PC-3 (cell line): ENCODE data around the gene SLC35A4. TPM values are rescaled to one million over a fixed set of nuclear protein-coding genes. Genes with fewer than 3 reads are reported as not detected.

Experiments
- ATAC-seq: fragments of 200-7000 bp; cut with Tn5 transposase; 2 replicates; pipeline ENCODE4 v1.9.1; 2020; ENCODE audit warnings: mild to moderate bottlenecking, moderate library complexity
- BruUV-seq: library from RNA; stranded (reverse); fragments of 400-500 nt; replicated peaks from 2 replicates; lab custom pipeline; 2021; lab: Mats Ljungman, UMichigan
- CTCF ChIA-PET: fragments of 300-600 bp; sonication (Branson Sonifier 250); formaldehyde crosslinking; loops from one replicate; lab custom pipeline; 2022; ENCODE audit warnings: antibody characterized with exemption; lab: Charles Lee
- POLR2A ChIA-PET: fragments of 300-600 bp; sonication (Branson Sonifier 250); formaldehyde crosslinking; loops from one replicate; lab custom pipeline; 2022; ENCODE audit warnings: antibody characterized with exemption; ENCODE audit not compliant: unreplicated experiment; lab: Charles Lee
- DNase-seq: peaks from one replicate; pipeline ENCODE4 v3.0.0-alpha.2; 2015
- H2AFZ ChIP-seq: fragments of 300-600 bp; sonication (generic); 2 replicates; pipeline ENCODE4 v1.6.0; 2016; ENCODE audit warnings: antibody characterized with exemption, low read length
- H3F3A ChIP-seq: fragments of 300-600 bp; sonication (generic); one replicate; pipeline ENCODE4 v1.6.0; 2017; ENCODE audit warnings: antibody characterized with exemption, low read length, control low read depth, mild to moderate bottlenecking; ENCODE audit not compliant: unreplicated experiment
- H3K27ac ChIP-seq: fragments of 300-600 bp; sonication (generic); 2 replicates; pipeline ENCODE4 v1.5.1; 2016; ENCODE audit warnings: mild to moderate bottlenecking, low read length
- H3K27me3 ChIP-seq: fragments of 300-600 bp; sonication (generic); 2 replicates; pipeline ENCODE4 v1.6.1; 2016; ENCODE audit warnings: low read length, mixed read lengths
- H3K36me3 ChIP-seq: fragments of 300-600 bp; sonication (generic); 2 replicates; pipeline ENCODE4 v1.6.1; 2016; ENCODE audit warnings: low read depth, mixed run types, low read length, mixed read lengths
- H3K4me1 ChIP-seq: fragments of 300-600 bp; sonication (generic); 2 replicates; pipeline ENCODE4 v1.5.1; 2016; ENCODE audit warnings: low read length; ENCODE audit not compliant: insufficient read depth
- H3K4me2 ChIP-seq: fragments of 300-600 bp; sonication (generic); 2 replicates; pipeline ENCODE4 v1.6.0; 2016; ENCODE audit warnings: low read length
- H3K4me3 ChIP-seq: fragments of 300-600 bp; sonication (generic); 2 replicates; pipeline ENCODE4 v1.5.1; 2016; ENCODE audit warnings: mild to moderate bottlenecking, low read length, mixed read lengths
- H3K79me2 ChIP-seq: fragments of 300-600 bp; sonication (generic); 2 replicates; pipeline ENCODE4 v1.6.1; 2017; ENCODE audit warnings: low read length, mixed read lengths
- H3K9ac ChIP-seq: fragments of 300-600 bp; sonication (generic); 2 replicates; pipeline ENCODE4 v1.6.0; 2016; ENCODE audit warnings: mild to moderate bottlenecking, low read length
- H3K9me2 ChIP-seq: fragments of 300-600 bp; sonication (generic); replicated peaks from 2 replicates; pipeline ENCODE4 v1.6.1; 2016; ENCODE audit warnings: mixed run types, low read length, mixed read lengths
- H3K9me3 ChIP-seq: fragments of 300-600 bp; sonication (generic); 2 replicates; pipeline ENCODE4 v1.6.1; 2016; ENCODE audit warnings: low read length, mixed read lengths
- H4K20me1 ChIP-seq: fragments of 300-600 bp; sonication (generic); 2 replicates; pipeline ENCODE4 v1.6.1; 2016; ENCODE audit warnings: low read length, mixed read lengths
- EZH2 ChIP-seq: fragments of 300-600 bp; sonication (generic); IDR thresholded peaks from one replicate; pipeline ENCODE4 v1.6.1; 2017; ENCODE audit warnings: antibody characterized with exemption, mild to moderate bottlenecking, low read length; ENCODE audit not compliant: unreplicated experiment
- EZH2phosphoT487 ChIP-seq: fragments of 300-600 bp; sonication (generic); IDR thresholded peaks from 2 replicates; pipeline ENCODE4 v1.6.1; 2018; ENCODE audit warnings: mild to moderate bottlenecking, antibody characterized with exemption, low read length, borderline replicate concordance
- intact Hi-C: fragments of 100-400 bp; cut with micrococcal nuclease; formaldehyde crosslinking; loops from 2 replicates; pipeline ENCODE4 v1.9.0; 2023
- total RNA-seq: library from RNA; depleted of rRNA; stranded (reverse); fragments of >200 nt; gene quantifications from 2 replicates; pipeline ENCODE4 v1.2.3, GENCODE V29; 2014
- TF ChIP-seq, protein P1 (sequence below): fragments of 300-600 bp; sonication (generic); conservative IDR thresholded peaks from 2 replicates; pipeline ENCODE4 v1.5.1; 2017; ENCODE audit warnings: antibody characterized with exemption, low read depth, mild to moderate bottlenecking, low read length

The SLC35A4 gene
- total RNA-seq, 1 experiment from 2014 or later: 25.0 TPM

GRCh38 chr5:140608722-140609121 is 44.1 kb downstream of the SLC35A4 start:
- Histone ChIP-seq H4K20me1 (no peaks in the 10 kb centered on the region), H3K4me1 (no peaks in the 10 kb centered on the region), H3K79me2 (no peaks in the 10 kb centered on the region), H3K9ac (no peak overlapping the region), H3K4me3 (no peak overlapping the region), H3K27me3 (no peaks in the 10 kb centered on the region), H3F3A (no peaks in the 10 kb centered on the region), H3K9me3 (no peaks in the 10 kb centered on the region), H3K4me2 (no peak overlapping the region), H3K27ac (no peak overlapping the region), H3K9me2 (no peaks in the 10 kb centered on the region), H2AFZ (no peak overlapping the region), H3K36me3 (no peaks in the 10 kb centered on the region)
- DNase-seq: no peak
- CTCF ChIA-PET: no interaction called here
- no TSS peak for BruUV-seq
- POLR2A ChIA-PET: no interaction called here
- no peak for ATAC-seq
- TF ChIP-seq EZH2phosphoT487: no peak
- TF ChIP-seq, protein P1, sequence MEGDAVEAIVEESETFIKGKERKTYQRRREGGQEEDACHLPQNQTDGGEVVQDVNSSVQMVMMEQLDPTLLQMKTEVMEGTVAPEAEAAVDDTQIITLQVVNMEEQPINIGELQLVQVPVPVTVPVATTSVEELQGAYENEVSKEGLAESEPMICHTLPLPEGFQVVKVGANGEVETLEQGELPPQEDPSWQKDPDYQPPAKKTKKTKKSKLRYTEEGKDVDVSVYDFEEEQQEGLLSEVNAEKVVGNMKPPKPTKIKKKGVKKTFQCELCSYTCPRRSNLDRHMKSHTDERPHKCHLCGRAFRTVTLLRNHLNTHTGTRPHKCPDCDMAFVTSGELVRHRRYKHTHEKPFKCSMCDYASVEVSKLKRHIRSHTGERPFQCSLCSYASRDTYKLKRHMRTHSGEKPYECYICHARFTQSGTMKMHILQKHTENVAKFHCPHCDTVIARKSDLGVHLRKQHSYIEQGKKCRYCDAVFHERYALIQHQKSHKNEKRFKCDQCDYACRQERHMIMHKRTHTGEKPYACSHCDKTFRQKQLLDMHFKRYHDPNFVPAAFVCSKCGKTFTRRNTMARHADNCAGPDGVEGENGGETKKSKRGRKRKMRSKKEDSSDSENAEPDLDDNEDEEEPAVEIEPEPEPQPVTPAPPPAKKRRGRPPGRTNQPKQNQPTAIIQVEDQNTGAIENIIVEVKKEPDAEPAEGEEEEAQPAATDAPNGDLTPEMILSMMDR: no peak
- no peak for TF ChIP-seq EZH2
- intact Hi-C loops: no loop called here

DNA sequence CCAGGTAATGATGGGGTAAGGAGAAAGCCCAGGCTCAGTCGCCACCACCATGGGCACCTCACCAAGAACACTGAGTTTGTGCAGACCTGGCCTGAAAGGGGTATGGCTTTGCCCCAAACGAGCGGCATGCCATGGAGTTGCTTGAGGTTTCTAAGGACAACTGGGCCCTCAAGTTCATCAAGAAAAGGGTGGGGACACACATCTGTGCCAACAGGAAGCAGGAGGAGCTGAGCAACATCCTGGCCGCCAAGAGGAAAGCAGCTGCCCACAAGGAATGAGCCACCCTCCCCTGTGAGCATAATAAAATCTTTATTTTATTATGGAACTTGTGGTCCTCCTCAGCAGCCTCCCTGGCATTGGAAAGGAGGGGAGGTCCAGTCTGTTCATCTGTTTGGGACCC is 44.5 kb downstream of the SLC35A4 start:
- CTCF ChIA-PET: no interaction called here
- H3K9ac ChIP-seq: no peak overlapping the region
- H3F3A ChIP-seq: no peaks in the 10 kb centered on the region
- no peak overlapping the region for H3K4me3 ChIP-seq
- intact Hi-C loops: no loop called here
- no TSS peak for BruUV-seq
- no peaks in the 10 kb centered on the region for H3K4me1 ChIP-seq
- H4K20me1 ChIP-seq: no peaks in the 10 kb centered on the region
- H3K36me3 ChIP-seq: no peaks in the 10 kb centered on the region
- H3K9me2 ChIP-seq: no peaks in the 10 kb centered on the region
- no peaks in the 10 kb centered on the region for H3K79me2 ChIP-seq
- POLR2A ChIA-PET: interaction anchor here (0.5 kb wide), 1 partner anchor 102 kb away, joined by 4 read pairs; no protein-coding TSS in a partner anchor
- peak; percentile 25 for DNase-seq
- peak; percentile 70 for ATAC-seq
- H2AFZ ChIP-seq: no peak overlapping the region
- no peak overlapping the region for H3K27ac ChIP-seq
- no peaks in the 10 kb centered on the region for H3K27me3 ChIP-seq
- no peak overlapping the region for H3K4me2 ChIP-seq
- TF ChIP-seq EZH2: no peak
- TF ChIP-seq, protein P1: no peak
- no peak for TF ChIP-seq EZH2phosphoT487
- H3K9me3 ChIP-seq: no peaks in the 10 kb centered on the region

GRCh38 chr5:140611020-140611521 is 46.4 kb downstream of the SLC35A4 start:
- no peaks in the 10 kb centered on the region for H3K4me1 ChIP-seq
- H3K9ac ChIP-seq: no peak overlapping the region
- ChIA-PET CTCF (no interaction called here), POLR2A (interaction anchor here (0.5 kb wide), 1 partner anchor 82 kb away, joined by 3 read pairs; no protein-coding TSS in a partner anchor)
- no peaks in the 10 kb centered on the region for H3F3A ChIP-seq
- no peak overlapping the region for H3K4me3 ChIP-seq
- no peak for ATAC-seq
- intact Hi-C loops: no loop called here
- no TSS peak for BruUV-seq
- DNase-seq: no peak
- no peak for TF ChIP-seq EZH2phosphoT487
- no peak for TF ChIP-seq EZH2
- TF ChIP-seq, protein P1: no peak
- no peaks in the 10 kb centered on the region for H3K36me3 ChIP-seq
- no peaks in the 10 kb centered on the region for H3K9me3 ChIP-seq
- H3K79me2 ChIP-seq: no peaks in the 10 kb centered on the region
- no peaks in the 10 kb centered on the region for H3K27me3 ChIP-seq
- no peak overlapping the region for H3K27ac ChIP-seq
- no peaks in the 10 kb centered on the region for H3K9me2 ChIP-seq
- H2AFZ ChIP-seq: no peak overlapping the region
- H4K20me1 ChIP-seq: no peaks in the 10 kb centered on the region
- H3K4me2 ChIP-seq: no peak overlapping the region
